Activated B cell treated with CpG ODN at 0.5 μM for 24 hours (primary cell): ENCODE results near the gene CCNI. TPM values are rescaled to one million over a fixed set of nuclear protein-coding genes. Genes with fewer than 3 reads are reported as not detected.

Experiments
- ATAC-seq: fragments of 200-7000 bp; cut with Tn5 transposase; one replicate; pipeline ENCODE4 v1.10.0; 2021; ENCODE audit warnings: low read depth, mild to moderate bottlenecking, moderate library complexity
- CTCF ChIA-PET: fragments of 350-600 bp; sonication (Branson Sonifier 250); formaldehyde crosslinking; loops from one replicate; lab custom pipeline; 2021; ENCODE audit warnings: antibody characterized with exemption; lab: Charles Lee
- POLR2A ChIA-PET: fragments of 350-600 bp; sonication (Branson Sonifier 250); formaldehyde crosslinking; loops from one replicate; lab custom pipeline; 2021; ENCODE audit warnings: antibody characterized with exemption; lab: Charles Lee
- DNase-seq: peaks from one replicate; pipeline ENCODE4 v3.0.0; 2022
- H3K27ac Mint-ChIP-seq: one replicate; pipeline ENCODE4 v1.8.0; 2020; ENCODE audit warnings: mixed read lengths
- H3K27me3 Mint-ChIP-seq: one replicate; pipeline ENCODE4 v1.8.0; 2021; ENCODE audit warnings: mixed read lengths
- H3K36me3 Mint-ChIP-seq: one replicate; pipeline ENCODE4 v1.8.0; 2021; ENCODE audit warnings: low read depth, mixed read lengths
- H3K4me1 Mint-ChIP-seq: one replicate; pipeline ENCODE4 v1.8.0; 2021; ENCODE audit warnings: mixed read lengths
- H3K4me3 Mint-ChIP-seq: one replicate; pipeline ENCODE4 v1.8.0; 2020; ENCODE audit warnings: mild to moderate bottlenecking, mixed read lengths
- H3K9me3 Mint-ChIP-seq: one replicate; pipeline ENCODE4 v1.8.0; 2020; ENCODE audit warnings: mixed read lengths
- CTCF ChIP-seq: fragments of 200-600 bp; IDR thresholded peaks from one replicate; pipeline ENCODE4 v1.8.0; 2022; ENCODE audit warnings: antibody characterized with exemption, mild to moderate bottlenecking
- intact Hi-C: fragments of 100-400 bp; cut with micrococcal nuclease; formaldehyde crosslinking; loops from one replicate; pipeline ENCODE4 v1.15.1; 2024
- total RNA-seq: library from RNA; stranded (reverse); gene quantifications from 2 replicates; pipeline ENCODE4 v1.2.3, GENCODE V29; 2022

The CCNI gene
- total RNA-seq, 1 donor from 2014 or later: 246 TPM

GRCh38 chr4:77104791-77105540 lies 29.2 kb upstream of the CCNI start:
- H3K36me3 Mint-ChIP-seq: no peaks in the 10 kb centered on the region
- POLR2A ChIA-PET: interaction anchor here (0.6 to 1.6 kb wide), 4 partner anchors 47 to 89 kb away, joined by 3 to 6 read pairs (median 4); no protein-coding TSS in a partner anchor
- TF ChIP-seq CTCF: no peak
- CTCF ChIA-PET: interaction anchor here (1.6 to 2.1 kb wide), 3 partner anchors 10 to 99 kb away, joined by 4 to 15 read pairs (median 6); no protein-coding TSS in a partner anchor
- H3K9me3 Mint-ChIP-seq: no peaks in the 10 kb centered on the region
- peaks cover 19% of the 10 kb centered on the region for H3K4me1 Mint-ChIP-seq
- DNase-seq (no peak), ATAC-seq (no peak)
- H3K4me3 Mint-ChIP-seq: no peak overlapping the region
- intact Hi-C loops: no loop called here
- no peaks in the 10 kb centered on the region for H3K27me3 Mint-ChIP-seq
- H3K27ac Mint-ChIP-seq: no peak overlapping the region

- POLR2A ChIA-PET: interaction anchor here (0.6 to 1.6 kb wide), 3 partner anchors 48 to 53 kb away, joined by 3 to 5 read pairs (median 3); no protein-coding TSS in a partner anchor
- Mint-ChIP-seq H3K36me3 (no peaks in the 10 kb centered on the region), H3K9me3 (no peaks in the 10 kb centered on the region), H3K27ac (no peak overlapping the region), H3K4me1 (peaks cover 19% of the 10 kb centered on the region), H3K27me3 (no peaks in the 10 kb centered on the region), H3K4me3 (no peak overlapping the region)
- ATAC-seq (no peak), DNase-seq (no peak)
- no peak for TF ChIP-seq CTCF
- CTCF ChIA-PET: interaction anchor here (0.9 to 2.1 kb wide), 4 partner anchors 9 to 99 kb away, joined by 3 to 15 read pairs (median 5); no protein-coding TSS in a partner anchor
- intact Hi-C loops: no loop called here
Measured at GRCh38 chr4:77104388-77104787, 28.6 kb upstream of the CCNI start.

- no peak overlapping the region for H3K27ac Mint-ChIP-seq
- peaks cover 21% of the 10 kb centered on the region for H3K4me1 Mint-ChIP-seq
- ATAC-seq: no peak
- intact Hi-C loops: no loop called here
- ChIA-PET POLR2A (no interaction called here), CTCF (interaction anchor here (1.0 to 9.4 kb wide), 2 partner anchors 32 to 102 kb away, joined by 4 to 263 read pairs; no protein-coding TSS in a partner anchor)
- H3K4me3 Mint-ChIP-seq: no peak overlapping the region
- TF ChIP-seq CTCF: no peak
- no peaks in the 10 kb centered on the region for H3K9me3 Mint-ChIP-seq
- no peaks in the 10 kb centered on the region for H3K36me3 Mint-ChIP-seq
- H3K27me3 Mint-ChIP-seq: no peaks in the 10 kb centered on the region
- no peak for DNase-seq
Measured at GRCh38 chr4:77100234-77100633, 24.4 kb upstream of the CCNI start.

GRCh38 chr4:77097611-77098010 lies 21.8 kb upstream of the CCNI start:
- no peaks in the 10 kb centered on the region for H3K9me3 Mint-ChIP-seq
- ChIA-PET POLR2A (interaction anchor here (1.0 kb wide), 1 partner anchor 60 kb away, joined by 4 read pairs; no protein-coding TSS in a partner anchor), CTCF (interaction anchor here (1.0 to 9.4 kb wide), 4 partner anchors 61 to 111 kb away, joined by 3 to 263 read pairs (median 5); no protein-coding TSS in a partner anchor)
- H3K27me3 Mint-ChIP-seq: no peaks in the 10 kb centered on the region
- TF ChIP-seq CTCF: no peak
- H3K4me3 Mint-ChIP-seq: no peak overlapping the region
- intact Hi-C loops: no loop called here
- ATAC-seq (no peak), DNase-seq (no peak)
- no peaks in the 10 kb centered on the region for H3K36me3 Mint-ChIP-seq
- no peak overlapping the region for H3K27ac Mint-ChIP-seq
- H3K4me1 Mint-ChIP-seq: peaks cover 28% of the 10 kb centered on the region
